HG03280 (cell line): ENCODE measurements around the gene PLXNB3.
"Not testable (repeated sequence)": the region's sequence is repeated elsewhere in the genome, so short reads cannot be mapped to it uniquely, and the experiment has no call there.

Source experiments
- ATAC-seq: cut with Tn5 transposase; IDR thresholded peaks from one replicate; pipeline ENCODE4 v1.9.1; 2021; ENCODE audit warnings: mild to moderate bottlenecking, moderate library complexity; ENCODE audit not compliant: unreplicated experiment

PLXNB3 gene

GRCh38 chrX:153806999-153807575 is 43.0 kb downstream of the PLXNB3 start:
- ATAC-seq = no peak

- no peak for ATAC-seq
Observed at GRCh38 chrX:153807976-153808375, 43.9 kb downstream of the PLXNB3 start.

- ATAC-seq = no peak
Observed at GRCh38 chrX:153812220-153812619, 48.2 kb downstream of the PLXNB3 start.

- no peak for ATAC-seq
Observed at GRCh38 chrX:153813161-153813560, 49.1 kb downstream of the PLXNB3 start.

- ATAC-seq = no peak
Observed at GRCh38 chrX:153814591-153815315, 50.7 kb downstream of the PLXNB3 start.

- no peak for ATAC-seq
Observed at GRCh38 chrX:153816831-153817690, 53.0 kb downstream of the PLXNB3 start.

GRCh38 chrX:153818064-153818463 is 54.0 kb downstream of the PLXNB3 start:
- not testable (repeated sequence) for ATAC-seq

- no peak for ATAC-seq
Observed at GRCh38 chrX:153818571-153819383, 54.7 kb downstream of the PLXNB3 start.

GRCh38 chrX:153819384-153820040 is 55.5 kb downstream of the PLXNB3 start:
- ATAC-seq = no peak

GRCh38 chrX:153820601-153821000 is 56.6 kb downstream of the PLXNB3 start:
- no peak for ATAC-seq

- no peak for ATAC-seq
Observed at GRCh38 chrX:153821066-153821465, 57.0 kb downstream of the PLXNB3 start.

- ATAC-seq = no peak
Observed at GRCh38 chrX:153824348-153824747, 60.3 kb downstream of the PLXNB3 start.

- ATAC-seq = no peak
Observed at GRCh38 chrX:153825042-153825441, 61.0 kb downstream of the PLXNB3 start.
